ENCODE data around the gene TNXB. TPM values are rescaled to one million over a fixed set of nuclear protein-coding genes. Genes with fewer than 3 reads are reported as not detected.

TNXB gene
- total RNA-seq, 1 donor from 2014 or later = 64.1 TPM

GRCh38 chr6:32092760-32093497 lies 16.2 kb downstream of the TNXB start:
- peak; percentile 46 for ATAC-seq
- intact Hi-C loops (cut with micrococcal nuclease) = no loop called here
- peak; percentile 60 for DNase-seq

GRCh38 chr6:32089082-32089828 lies 19.9 kb downstream of the TNXB start:
- ATAC-seq (no peak), DNase-seq (no peak)
- intact Hi-C loops (cut with micrococcal nuclease) = no loop called here

- no peak for DNase-seq
- intact Hi-C loops (cut with micrococcal nuclease) = no loop called here
- ATAC-seq = no peak
These were observed 20.6 kb downstream of the TNXB start for GRCh38 chr6:32088487-32089049.

GRCh38 chr6:32087574-32088486 lies 21.3 kb downstream of the TNXB start:
- intact Hi-C loops (cut with micrococcal nuclease) = no loop called here
- ATAC-seq (peak; percentile 83), DNase-seq (peak; percentile 90)

GRCh38 chr6:32086661-32087573 lies 22.2 kb downstream of the TNXB start:
- ATAC-seq = no peak
- DNase-seq = peak; percentile 56
- intact Hi-C loops (cut with micrococcal nuclease) = no loop called here

- no peak for ATAC-seq
- no peak for DNase-seq
- intact Hi-C loops (cut with micrococcal nuclease) = no loop called here
These were observed 23.2 kb downstream of the TNXB start for GRCh38 chr6:32085759-32086459.

GRCh38 chr6:32084780-32085179 lies 24.4 kb downstream of the TNXB start:
- intact Hi-C loops (cut with micrococcal nuclease) = no loop called here
- ATAC-seq (no peak), DNase-seq (no peak)

GRCh38 chr6:32083812-32084768 lies 25.0 kb downstream of the TNXB start:
- DNase-seq = no peak
- intact Hi-C loops (cut with micrococcal nuclease) = no loop called here
- no peak for ATAC-seq

- intact Hi-C loops (cut with micrococcal nuclease) = no loop called here
- DNase-seq = peak; percentile 75
- ATAC-seq = peak; percentile 68
These were observed 26.2 kb downstream of the TNXB start for GRCh38 chr6:32082935-32083334.

GRCh38 chr6:32082478-32082877 lies 26.7 kb downstream of the TNXB start:
- DNase-seq (no peak), ATAC-seq (peak; percentile 1)
- intact Hi-C loops (cut with micrococcal nuclease) = no loop called here

GRCh38 chr6:32081168-32081990 lies 27.8 kb downstream of the TNXB start:
- ATAC-seq (peak; percentile 73), DNase-seq (peak; percentile 82)
- intact Hi-C loops (cut with micrococcal nuclease) = no loop called here

- ATAC-seq (no peak), DNase-seq (no peak)
- intact Hi-C loops (cut with micrococcal nuclease) = no loop called here
These were observed 29.4 kb downstream of the TNXB start for GRCh38 chr6:32079566-32080290.

GRCh38 chr6:32076321-32076809 lies 32.8 kb downstream of the TNXB start:
- peak; percentile 75 for DNase-seq
- intact Hi-C loops (cut with micrococcal nuclease) = no loop called here
- ATAC-seq = peak; percentile 49

- DNase-seq = peak; percentile 12
- ATAC-seq = no peak
- intact Hi-C loops (cut with micrococcal nuclease) = no loop called here
These were observed 33.4 kb downstream of the TNXB start for GRCh38 chr6:32075781-32076180.

GRCh38 chr6:32074996-32075532 lies 34.1 kb downstream of the TNXB start:
- ATAC-seq (no peak), DNase-seq (peak; percentile 8)
- intact Hi-C loops (cut with micrococcal nuclease) = no loop called here
